Sciatic nerve (tissue), 2 donors: ENCODE results near the gene SORD. TPM values are rescaled to one million over a fixed set of nuclear protein-coding genes. Genes with fewer than 3 reads are reported as not detected.
A peak's percentile ranks its signal among the peaks of the same experiment; 100 is the strongest.
"Not testable (repeated sequence)": the region's sequence is repeated elsewhere in the genome, so short reads cannot be mapped to it uniquely, and the experiment has no call there.

Experiments
- ATAC-seq: fragments of 200-7000 bp; cut with Tn5 transposase; one replicate; pipeline ENCODE4 v1.9.1; 2020; ENCODE audit warnings: mild to moderate bottlenecking, moderate library complexity
- DNase-seq: peaks from one replicate; pipeline ENCODE4 v3.0.0-alpha.2; 2020; ENCODE audit warnings: low spot score
- intact Hi-C: fragments of 100-400 bp; cut with DNase I; formaldehyde crosslinking; loops from one replicate; pipeline ENCODE4 v1.14.2; 2022
- total RNA-seq: library from RNA; stranded (reverse); fragmentation: NEBNext Ultra II Directional; extraction: Animal tissue kit (Norgen Biotek cat#: 25700); gene quantifications from one replicate; pipeline ENCODE4 v1.2.1, GENCODE V29; 2021
- donor health status: DM: no; HTN: no; CAD: no.
- donor health status: DM: no; HTN: no; CAD: no.

SORD gene
- total RNA-seq, 1 donor from 2014 or later = 15.4 TPM

DNA sequence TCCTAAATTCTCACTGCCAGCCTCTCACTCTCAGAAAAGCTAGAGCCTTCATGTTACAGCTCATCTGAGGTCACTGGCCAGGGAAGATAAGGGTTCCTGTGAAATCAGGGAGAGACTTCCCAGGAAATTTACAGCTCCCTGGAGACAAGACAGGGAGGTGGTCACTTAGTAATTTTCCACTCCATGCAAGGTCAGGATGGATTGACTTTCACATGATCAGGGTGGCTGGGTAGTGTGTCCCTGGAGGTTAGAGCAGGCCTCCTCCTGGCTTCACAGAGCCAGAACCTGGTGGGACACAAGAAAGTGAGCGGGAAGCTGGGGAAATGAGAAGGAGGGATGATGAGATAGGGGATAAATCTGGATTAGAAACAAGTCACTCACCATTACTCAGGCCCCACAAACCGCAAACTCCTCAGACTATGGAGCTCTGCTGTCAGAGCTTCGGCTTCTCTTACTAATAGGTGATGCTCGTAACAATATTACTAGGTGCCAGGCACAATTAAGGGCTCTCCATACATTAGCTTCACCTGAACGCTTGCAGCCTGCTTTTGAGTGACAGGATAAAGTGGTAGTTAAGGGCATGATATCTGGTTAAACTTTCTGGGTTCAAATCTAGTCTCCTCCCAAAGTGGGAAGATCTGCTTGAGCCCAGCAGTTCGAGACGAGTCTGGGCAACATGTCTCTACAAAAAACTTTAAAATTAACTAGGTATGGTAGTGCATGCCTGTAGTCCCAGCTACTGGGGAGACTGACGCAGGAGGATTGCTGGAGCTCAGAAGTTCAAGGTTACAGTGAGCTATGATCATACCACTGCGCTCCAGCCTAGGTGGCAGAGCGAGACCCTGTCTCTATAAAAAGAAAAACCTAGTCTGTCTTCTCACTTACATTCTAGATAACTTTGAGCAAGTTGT, 66.1 kb downstream of the SORD start:
- ATAC-seq = no peak
- intact Hi-C loops = no loop called here
- no peak for DNase-seq

DNA sequence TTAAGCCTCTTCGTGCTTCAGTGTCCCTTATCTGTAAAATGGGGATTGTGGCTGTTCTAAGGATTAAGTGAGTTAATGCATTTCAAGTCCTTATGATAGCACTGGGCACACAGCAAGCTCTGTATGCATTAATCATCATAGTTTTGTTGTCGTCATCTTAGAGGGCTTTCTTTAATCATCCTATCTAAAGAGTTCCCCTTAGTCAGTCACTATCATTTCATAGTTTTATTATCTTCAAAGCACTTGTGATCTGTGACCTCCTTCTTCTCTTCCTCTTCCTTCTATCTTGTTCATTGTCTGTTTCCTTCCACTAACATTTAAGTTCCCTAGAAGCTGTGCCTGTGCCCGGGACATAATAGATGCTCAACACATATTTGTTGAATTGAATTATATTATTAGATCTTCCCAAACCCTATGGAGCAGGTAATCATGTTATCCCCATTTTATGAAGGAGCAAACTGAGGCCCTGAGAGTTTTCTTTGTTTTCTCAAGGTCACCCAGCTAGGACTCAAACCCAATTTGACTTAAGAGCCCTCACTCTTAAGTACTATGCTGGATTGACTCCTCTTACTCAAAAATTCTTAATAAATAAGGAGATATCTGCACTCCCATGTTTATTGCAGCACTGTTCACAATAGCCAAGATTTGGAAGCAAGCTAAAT, 66.8 kb downstream of the SORD start:
- no peak for ATAC-seq
- intact Hi-C loops = no loop called here

DNA sequence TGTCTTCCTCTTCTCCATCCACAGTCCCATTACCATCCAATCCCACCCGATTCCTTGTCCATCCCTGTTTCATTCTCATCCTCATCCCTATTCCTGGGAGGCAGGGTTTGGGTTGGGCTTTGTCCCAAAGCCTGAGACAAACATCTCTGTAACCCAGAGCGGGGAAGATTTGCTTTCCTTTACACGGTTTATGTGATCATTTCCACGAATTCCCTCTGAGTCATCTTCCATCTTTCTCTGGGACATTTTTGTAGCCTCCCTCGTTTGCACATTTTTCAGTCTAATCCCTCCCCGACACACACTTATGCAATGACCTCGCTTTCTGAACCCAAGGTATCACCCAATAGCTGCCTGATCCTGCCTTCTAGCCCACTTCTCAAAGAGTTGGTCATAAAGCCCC, 68.2 kb downstream of the SORD start:
- no peak for DNase-seq
- intact Hi-C loops = no loop called here
- no peak for ATAC-seq

More for the DNA sequence above, 66.8 kb downstream of the SORD start:
- DNase-seq = no peak

DNA sequence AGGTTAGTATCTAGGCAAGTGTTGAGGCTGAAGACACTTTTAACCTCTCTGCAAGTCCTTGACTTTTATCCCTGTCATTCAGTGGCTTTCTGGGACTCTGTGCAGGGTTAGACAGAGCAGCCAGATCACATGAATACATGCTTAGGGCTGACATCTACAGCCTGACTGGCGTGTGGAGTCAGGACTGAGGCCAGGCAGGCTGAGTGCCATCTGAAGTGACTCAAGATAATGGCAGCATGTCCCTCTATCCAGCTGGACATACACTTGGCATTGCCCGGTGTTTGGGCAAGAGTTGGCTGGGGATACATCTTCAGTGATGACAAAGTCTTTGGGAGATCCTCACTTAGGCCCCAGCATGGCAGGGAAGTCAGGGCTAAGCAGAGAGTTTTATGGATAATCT, 68.6 kb downstream of the SORD start:
- DNase-seq (no peak), ATAC-seq (no peak)

DNA sequence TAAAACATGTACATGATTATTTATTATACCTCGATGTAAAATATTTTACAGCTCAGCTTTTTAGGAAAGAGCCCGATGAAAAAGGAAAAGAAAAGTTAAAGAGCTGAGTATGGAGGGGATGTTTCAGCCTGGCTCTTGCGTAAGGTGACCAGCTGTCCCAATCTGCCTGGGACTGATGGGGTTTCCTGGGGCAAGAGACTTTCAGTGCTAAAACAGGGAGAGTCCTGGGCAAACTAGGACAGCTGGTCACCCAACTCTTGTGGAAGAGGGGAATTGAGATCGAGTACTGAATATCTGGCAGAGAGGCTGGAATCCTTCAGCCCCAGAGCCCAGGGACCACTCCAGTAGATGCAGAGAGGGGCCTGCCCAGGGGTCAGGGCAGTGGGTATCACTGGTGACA, 70.0 kb downstream of the SORD start:
- intact Hi-C loops = no loop called here
- DNase-seq (no peak), ATAC-seq (no peak)

More for the DNA sequence above, 68.6 kb downstream of the SORD start:
- intact Hi-C loops = no loop called here

DNA sequence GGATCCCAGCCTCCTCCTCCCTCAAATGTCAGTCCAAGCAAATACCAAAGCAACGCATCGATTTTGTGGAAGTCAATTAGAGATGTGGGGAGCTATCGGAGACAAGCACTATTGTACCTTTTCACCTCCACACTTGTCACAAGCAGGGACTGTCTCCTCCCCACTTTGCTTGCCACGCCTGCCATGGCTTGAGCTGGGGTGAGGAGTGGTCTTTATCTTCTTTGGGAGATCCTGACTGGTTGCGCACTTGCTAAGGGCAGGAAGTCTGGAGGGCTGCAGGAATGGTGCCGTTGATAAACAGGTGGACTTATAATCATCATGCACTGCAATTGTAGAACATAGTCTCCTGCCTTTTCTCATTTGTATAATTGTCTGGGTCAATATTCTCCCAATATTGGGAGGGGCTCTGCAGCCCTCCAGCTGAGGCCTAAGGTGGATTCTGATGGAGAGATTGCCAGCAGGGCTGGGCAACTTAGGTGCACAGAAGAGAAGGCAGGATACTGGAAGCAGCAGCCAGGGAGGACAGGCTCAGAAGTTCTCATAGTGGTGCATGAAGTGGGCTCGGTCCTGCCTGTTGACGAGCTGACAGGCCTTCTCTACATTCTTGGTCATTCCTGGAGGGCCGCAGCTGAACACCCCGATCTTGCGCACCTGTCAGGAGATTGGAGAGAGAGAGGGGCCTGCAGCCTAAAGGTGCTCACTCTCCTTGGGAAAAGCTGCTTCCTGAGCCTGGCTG, 70.8 kb downstream of the SORD start:
- no peak for ATAC-seq
- intact Hi-C loops = no loop called here
- no peak for DNase-seq

DNA sequence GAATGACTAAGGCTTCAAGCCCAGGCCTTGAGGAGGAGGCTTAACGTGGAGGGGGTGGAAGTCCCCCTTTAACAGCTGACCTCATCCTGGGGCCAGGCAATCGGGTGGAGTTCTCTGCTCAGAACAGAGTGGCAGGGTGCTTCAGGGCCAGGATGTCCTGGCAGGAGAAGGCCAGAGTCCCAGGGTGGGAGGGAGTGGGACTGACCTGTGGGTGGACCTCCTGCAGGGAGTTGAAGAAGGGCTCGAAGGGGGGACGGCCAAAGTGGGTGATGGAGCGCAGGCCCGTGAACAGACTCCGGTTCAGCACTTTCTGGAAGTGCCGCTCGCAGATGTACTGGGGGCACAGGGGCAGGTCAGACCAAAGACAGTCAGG, 71.3 kb downstream of the SORD start:
- DNase-seq = no peak
- peak; percentile 18 for ATAC-seq
- intact Hi-C loops = no loop called here

DNA sequence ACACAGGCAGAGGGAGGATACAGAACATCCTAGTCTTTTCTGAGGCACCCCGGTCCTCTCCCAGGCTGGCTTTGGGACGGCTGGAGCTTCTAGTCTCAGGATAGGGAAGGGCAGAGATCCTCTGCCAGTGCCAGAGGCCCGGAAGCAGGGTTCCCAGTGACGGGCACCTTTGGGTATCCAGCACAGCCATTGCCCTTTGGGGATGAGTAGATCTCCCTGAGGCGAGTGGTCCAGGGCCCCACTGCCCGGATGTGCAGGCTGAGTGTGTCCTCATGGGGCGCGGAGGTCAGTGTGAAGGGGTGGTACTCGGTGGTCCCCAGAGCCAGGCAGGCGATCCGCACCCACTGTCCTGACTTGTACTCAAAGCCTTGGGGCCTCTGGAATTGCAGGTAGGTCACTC, 72.7 kb downstream of the SORD start:
- DNase-seq (no peak), ATAC-seq (no peak)
- intact Hi-C loops = no loop called here

DNA sequence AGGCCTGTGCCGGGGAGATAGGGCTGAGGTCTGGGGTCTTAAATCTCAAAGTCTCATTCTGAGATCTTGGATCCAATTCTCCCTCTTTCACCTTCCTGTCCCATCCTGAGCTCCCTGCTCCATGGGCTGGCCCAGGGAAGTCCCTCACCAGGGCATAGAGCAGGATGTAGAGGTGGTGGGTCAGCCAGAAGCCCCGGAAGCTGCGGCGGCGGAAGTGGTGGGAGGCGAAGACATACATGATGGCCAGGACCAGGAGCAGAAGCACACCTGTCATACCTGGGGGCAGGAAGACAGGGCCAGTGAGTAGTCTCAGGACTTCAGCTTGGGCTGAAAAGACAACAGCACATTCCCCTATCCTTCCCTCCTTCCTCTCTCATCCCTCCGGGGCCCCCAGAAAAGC, 74.5 kb downstream of the SORD start:
- intact Hi-C loops = no loop called here
- DNase-seq (no peak), ATAC-seq (no peak)

DNA sequence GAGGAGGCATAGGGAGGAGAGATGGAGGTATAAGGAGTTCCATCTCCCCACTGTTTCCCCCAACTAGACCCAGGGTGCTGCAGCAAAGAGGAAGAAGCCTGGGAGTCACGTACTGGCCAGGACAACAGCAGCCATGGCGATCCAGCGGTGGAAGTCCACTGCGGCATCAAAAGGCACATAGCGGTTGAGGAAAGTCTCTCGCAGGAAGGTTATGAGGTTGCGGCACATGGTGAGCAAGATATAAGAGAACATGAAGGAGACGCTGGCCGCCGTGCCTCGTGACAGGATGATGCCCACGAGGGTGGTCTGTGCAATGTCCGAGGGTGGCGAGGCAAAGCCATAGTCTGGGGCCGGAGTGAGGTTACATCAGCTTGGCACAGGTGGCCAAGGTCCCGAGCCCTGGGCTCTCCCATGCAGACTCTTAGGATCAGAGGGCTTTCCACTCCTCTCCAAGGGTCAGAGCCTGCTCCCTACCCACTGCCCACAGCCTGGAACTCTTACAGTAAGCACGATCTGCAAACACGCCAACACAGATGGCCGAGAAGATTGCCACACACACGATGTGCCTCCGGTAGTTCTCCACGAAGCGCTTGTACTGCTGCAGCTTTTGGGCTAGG, 76.7 kb downstream of the SORD start:
- intact Hi-C loops = no loop called here
- no peak for ATAC-seq
- DNase-seq = peak; percentile 23

DNA sequence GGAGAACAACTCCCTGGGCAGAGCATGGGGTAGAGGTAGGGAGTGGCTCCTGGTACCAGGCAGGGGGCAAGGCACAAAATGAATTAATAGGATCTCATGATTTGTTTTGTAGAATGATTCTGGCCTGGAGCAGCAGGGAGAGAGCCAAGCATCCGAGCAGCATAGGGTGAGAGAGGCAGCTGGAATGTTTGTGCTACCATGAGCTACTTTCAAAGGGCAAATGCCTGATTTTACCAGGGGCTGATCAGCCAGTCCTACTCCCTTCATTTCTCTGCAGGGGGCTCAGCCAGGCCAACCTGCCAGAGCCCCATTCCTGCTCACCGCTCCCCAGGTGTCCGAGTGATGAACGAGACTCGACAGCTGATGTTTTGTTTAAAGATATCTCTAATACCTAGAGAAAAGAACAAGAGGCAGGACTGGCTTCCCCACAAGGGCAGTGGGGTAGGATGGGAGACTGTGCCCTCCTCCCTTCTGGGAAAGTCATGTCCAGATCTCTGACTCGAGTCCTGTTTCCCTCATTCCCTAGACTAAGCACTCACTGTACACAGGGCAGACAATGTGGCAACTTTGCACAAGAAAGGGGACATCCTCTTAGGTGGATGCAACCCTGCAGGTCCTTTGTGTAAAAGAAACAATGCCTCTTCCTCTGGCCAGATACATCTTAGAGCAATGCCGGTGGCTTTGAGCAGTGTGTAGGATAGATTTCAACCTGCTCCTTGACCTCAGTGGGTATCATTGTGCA, 78.1 kb downstream of the SORD start:
- DNase-seq = peak; percentile 18
- no peak for ATAC-seq
- intact Hi-C loops = no loop called here

DNA sequence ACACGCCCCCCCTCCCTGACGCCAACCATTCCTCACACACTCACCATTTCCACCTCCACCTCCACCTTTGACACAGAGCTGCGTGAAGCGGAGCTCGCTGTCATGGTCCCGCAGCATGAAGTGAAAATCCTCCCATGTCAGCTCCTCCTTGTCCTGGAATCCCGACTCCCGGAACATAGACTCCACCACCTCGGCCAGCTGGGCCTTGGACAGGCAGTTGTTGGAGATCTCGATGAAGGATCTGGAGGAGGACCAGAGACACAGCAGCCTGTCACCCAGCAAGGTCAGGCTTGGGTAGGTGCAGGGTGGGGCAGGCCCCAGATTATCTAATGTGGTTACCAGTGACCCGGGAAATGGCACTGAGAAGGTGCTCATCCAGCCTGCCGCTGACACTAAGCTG, 78.8 kb downstream of the SORD start:
- ATAC-seq (no peak), DNase-seq (peak; percentile 22)
- intact Hi-C loops = no loop called here

DNA sequence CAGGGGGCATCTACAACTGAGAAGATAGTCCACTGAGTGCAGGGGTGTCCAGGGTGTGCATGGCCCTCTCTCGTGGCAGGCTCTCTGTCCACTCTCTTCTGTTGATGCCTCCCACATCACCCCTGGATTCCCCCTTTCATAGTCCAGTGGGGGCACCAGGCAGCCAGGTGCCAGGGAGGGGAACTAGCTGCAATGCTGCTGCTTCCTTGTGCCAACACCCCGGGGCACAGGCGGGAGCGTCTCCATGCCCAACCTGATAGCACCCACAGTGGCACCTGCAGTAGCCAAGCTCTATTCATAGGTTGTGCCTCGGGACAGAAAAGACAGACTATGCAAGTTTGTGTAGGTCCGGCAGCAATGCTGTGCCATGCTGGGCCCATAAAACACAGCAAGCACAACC, 79.2 kb downstream of the SORD start:
- ATAC-seq (no peak), DNase-seq (peak; percentile 35)
- intact Hi-C loops = no loop called here

DNA sequence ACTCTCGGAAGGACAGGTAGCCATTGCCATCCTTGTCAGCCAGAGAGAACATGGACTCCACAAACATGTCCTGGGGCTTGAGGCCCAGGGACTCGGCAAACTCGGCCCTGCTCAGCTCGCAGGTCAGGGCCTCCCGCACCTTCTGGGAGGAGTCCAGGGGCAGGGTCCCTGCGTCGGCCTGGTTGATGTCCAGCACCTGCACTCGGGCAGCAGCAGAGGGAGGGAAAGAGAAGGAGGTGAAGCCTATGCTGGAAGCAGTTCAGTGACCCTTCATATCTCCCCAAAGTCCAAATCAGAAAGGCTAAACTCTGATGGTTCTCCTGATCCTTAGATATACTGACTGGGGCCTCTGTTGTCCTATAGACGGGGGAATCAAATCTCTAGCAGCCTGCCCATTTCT, 81.2 kb downstream of the SORD start:
- intact Hi-C loops, ATAC-seq: not testable (repeated sequence)
- peak; percentile 28 for DNase-seq

DNA sequence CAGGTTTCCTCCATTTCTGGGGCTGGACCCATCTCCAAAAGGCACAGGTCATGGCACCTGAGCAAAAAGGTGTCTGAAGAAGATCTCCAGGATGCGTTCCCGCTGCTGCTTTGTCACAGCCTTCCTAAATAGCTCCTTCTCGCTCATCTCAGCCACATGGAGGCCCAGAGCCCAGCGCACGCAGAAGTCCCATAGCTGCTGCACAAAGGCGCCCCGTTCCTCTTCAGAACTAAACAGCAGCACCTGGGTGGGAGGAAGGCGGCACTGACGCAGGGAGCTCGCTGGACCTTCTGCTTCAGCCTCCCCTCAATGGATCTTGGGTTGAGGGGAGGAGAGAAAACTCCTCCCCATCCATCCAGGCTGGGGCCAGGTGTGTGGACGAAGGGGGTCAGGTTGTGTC, 82.6 kb downstream of the SORD start:
- ATAC-seq = no peak
- peak; percentile 35 for DNase-seq
- intact Hi-C loops = no loop called here

DNA sequence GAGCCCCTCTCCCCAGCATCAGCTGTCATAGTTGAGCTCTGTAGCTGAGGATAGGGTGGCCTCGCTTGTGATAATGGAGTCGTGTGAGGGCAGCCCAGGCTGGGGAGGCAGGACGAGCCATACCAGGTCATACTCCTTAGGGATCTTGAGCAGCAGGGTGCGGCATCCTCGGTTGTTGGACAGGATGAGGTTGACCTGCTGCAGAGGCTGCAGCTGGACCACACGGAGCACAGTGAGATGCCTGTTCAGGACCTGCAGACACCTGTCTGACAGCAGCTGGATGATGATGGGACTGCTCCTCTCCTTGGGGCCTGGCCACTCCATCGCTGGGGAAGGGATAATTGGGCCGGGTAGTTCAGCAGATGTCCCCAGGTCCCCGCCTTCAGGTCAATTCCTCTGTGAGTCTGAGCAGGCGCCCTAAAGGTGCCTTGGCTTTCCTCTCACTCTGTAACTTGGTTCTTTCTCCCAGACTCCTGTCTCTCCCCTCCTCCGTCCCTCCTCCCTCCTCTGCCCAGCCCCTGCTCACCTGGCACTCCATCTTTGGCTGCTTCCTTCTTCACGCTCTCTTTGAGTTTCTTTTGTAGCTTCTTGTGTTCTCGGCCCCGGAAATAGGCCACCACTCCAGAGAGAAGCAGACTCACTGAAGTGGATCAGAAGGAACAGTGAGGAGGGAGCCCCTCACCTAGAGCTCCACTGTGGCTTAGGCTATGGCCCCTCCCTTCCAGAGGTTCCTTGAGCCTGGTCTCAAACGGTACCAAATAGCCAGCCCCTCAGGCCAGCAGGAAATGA, 83.2 kb downstream of the SORD start:
- ATAC-seq (no peak), DNase-seq (peak; percentile 44)
- intact Hi-C loops = no loop called here

DNA sequence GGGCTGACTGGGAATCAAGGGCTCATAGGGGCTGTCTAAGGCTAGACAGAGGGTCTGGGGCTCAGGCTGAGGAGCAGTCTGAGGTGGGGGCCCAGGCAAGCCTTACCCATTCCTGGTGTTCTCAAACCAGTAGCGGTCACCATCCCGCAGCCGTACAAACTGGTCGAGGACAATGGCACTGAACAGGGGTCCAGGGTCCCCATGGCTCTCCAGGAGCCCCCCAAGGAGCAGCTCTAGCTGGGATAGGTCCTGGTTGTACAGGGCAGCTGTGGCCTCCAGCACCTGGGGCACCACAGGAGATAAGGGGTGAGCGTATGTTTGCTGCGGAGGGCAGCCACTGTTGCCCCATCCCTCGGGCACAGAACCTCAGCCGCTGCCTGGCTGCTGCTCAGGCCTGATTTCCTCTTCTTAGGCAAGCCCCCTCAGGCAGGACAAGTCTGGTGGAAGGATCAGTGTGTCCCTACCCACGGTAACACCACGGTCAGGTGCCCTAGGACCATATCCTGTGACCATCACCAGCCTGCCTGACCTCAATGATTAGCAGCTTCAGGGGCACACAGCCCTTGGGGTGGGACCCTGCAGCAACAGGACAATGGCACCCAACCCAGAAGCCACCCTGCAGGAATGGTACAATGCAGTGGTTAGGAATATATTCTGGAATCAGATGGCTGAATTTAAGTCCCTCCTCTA, 85.1 kb downstream of the SORD start:
- peak; percentile 33 for DNase-seq
- ATAC-seq = no peak
- intact Hi-C loops = no loop called here
